ENCODE measurements around the gene POT1.

DNA sequence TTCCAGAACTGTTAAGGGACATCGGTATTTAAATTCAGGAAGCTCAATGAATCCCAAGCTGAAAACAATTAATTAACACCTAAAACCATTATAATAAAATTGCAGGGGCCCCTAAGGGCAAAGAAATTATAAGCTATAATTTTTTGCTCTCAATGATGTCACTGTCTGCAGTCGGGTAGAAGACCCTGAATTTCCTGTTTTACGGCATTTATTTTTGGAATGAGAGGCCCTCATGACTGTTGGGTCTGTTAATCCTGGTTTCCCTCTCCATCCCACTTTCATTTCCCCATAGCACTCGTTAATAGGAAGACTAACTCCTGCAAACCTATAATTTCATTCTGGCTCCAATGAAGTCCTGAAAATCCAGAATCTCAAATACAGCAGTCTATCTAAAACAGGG, 138.2 kb downstream of the POT1 start:
- TF ChIP-seq CTCF (IDR thresholded peaks at IDR 0.05) (no peak), POLR2A (IDR thresholded peaks at IDR 0.05) (no peak), POLR2AphosphoS5 (IDR thresholded peaks at IDR 0.05) (no peak)

Data from suprapubic skin (tissue), 4 donors.